Stimulated activated CD4-positive, alpha-beta T cell treated with anti-CD3 and anti-CD28 coated beads, Interleukin-12 subunit alpha, Interleukin-12 subunit beta, amount 100 ng/mL, for 24 hours (primary cell): ENCODE results near the gene RELN.
"Not testable (repeated sequence)": the region's sequence is repeated elsewhere in the genome, so short reads cannot be mapped to it uniquely, and the experiment has no call there.

Experiments used
- DNase-seq, 2 experiments: peaks; one replicate each; pipeline ENCODE4 v3.0.0-alpha.2; 2020; ENCODE audit warnings: low read depth in 2 of 2

Gene RELN

DNA sequence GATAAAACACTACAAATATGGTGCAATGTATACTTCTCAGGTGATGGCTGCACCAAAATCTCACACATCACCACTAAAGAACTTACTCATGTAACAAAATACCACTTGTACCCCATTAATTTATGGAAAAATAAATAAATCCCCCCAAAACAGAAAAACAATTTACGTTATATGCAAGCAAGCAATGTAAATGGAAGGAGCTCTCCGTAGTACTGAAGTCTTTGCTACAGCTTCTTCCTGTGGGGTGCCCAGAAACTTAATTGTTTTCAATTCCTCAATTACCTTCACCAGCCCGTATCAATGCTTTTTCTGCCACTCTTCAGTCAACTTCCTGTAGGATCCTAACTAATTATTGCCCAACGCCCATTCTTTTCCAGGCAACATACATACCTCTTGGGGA, 138.1 kb downstream of the RELN start:
- DNase-seq, result no peak

DNA sequence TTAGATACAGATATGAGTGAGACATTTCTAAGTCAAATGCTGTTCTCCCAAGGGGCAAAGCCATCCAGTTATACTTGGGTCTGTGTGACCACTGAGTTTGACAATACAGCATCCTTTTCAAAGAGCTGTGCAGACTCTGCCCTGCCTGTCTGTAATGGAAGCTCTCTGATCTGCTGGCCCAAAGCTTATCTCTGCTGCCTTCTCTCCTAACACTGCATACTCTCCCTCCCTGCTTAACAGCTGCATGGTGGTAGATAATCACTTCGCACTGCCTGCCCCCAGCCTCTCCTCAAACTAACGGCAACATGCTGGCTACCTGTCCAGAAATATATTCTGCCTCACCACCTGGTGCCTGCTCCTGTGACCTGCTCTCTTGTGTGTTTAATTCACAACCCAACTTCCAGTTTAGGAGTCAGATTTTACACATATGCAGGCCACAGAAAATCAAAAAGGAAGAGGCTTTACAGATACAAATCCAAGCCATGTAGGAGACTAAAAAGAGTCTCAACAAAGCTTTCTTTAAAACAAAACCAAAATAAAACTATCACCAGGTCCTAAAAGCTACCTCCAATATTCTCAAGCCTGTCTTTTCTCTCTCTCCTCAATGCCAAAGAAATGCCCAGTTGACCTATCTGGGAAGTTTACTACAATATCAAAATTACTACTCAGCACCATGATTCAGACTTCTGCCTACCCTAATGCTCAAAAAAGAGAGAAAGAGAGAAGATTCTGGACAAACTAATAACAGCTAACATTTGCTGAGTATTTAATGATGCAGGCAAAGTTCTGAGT, 145.6 kb downstream of the RELN start:
- no peak for DNase-seq

DNA sequence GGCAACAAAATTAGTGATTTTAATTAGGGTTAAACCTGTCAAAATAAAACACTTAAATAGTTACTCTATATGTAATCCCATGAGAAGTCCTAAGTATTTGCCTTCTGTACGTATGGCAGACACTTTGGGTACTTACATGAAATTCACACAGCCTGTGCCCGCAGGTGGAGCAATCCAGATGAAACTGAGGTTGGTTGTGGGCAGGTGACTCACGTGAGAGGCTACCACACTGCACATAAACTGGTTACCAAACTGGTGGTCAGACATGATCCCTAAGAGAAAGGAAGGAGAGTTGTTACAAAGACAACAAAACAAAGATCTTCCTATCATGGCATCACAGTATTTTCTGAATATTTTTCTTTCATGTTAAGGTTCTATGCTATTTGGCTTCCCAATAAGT, 156.1 kb downstream of the RELN start:
- no peak for DNase-seq

DNA sequence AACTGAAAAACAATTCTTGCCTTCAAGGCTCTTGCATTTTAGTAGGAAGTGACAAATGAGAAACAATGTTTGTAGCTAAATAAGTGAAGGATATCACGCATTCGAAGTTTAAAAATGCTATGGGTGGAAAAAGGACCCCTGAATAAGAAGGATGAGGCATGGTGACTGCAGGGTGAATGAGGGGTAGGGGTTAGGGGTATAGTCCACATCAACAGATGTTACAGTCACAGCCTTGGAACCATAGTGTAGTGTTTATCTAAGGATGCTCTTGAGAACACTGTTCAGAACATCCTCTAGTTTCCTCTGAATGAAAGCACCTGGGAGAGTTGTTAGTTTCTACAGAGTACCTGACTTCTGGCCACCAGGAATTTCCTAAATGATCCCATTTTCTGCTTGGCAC, 157.0 kb downstream of the RELN start:
- no peak for DNase-seq

DNA sequence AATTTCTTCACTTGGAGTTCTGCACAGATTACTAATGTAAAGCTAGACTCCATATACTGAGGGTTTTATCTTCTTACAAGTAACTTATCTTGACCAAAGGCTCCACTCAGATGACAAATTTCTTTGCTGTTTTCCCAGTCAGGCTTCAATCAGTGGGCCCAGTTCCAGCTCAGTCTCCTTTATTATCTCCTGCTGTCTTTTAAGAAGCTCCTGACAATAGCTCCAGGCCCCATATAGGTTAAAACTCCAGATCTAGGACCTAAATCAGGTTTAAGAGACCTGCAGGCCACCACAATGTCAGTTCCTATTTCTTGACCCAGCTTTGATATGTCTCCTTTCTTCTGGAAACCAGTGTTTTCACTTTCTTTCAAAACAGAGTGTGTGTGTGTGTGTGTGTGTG, 165.2 kb downstream of the RELN start:
- DNase-seq, result no peak

DNA sequence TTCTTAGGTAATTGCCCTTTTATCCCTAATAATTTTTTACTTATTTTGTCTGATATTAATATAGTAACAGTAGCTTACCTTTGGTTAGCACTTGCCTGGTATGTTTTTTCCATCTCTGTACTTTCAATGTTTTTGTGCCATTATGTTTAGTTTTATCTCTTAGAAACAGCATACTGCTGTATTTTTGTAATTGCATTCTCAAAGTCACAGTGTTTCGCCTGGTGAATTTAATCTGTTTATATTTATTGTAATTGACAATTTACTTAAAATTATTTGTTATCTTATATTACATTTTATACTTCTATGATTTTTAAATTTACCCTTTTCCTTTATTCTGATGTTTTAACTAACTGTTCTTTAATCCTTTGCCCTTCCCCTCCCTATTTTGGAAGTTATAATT, 166.4 kb downstream of the RELN start:
- DNase-seq, result no peak

DNA sequence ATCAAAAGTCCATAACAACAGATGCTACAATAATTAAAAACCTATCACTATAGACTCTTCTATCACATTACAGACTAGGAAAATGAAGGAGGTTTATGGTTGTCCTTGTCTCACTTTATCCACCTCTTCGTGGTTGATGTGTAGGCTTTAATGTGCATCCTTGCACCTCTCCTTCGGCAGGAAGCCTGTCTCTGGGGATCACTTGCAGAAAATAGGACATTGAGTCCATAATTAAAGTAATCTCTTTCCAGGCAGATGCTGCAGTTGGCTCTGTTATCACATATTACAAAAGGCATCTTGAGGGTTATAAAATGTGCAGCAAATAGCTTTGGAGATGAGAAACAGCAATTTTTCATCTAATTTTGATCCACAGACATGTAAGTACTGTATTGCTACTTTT, 168.4 kb downstream of the RELN start:
- DNase-seq, result no peak

DNA sequence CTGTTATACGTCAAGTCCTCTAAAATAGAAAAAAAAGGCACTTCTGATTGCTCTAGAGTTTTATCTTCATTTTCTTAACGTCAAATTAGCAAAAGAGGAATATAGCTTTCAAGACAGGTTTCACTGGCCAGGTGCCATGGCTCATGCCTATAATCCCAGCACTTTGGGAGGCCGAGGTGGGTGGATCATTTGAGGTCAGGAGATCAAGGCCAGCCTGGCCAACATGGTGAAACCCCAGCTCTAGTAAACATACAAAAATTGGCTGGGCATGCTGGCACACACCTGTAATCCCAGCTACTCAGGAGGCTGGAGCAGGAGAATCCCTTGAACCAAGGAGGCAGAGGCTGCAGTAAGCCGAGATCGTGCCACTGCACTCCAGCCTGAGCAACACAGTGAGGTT, 173.5 kb downstream of the RELN start:
- not testable (repeated sequence) for DNase-seq

DNA sequence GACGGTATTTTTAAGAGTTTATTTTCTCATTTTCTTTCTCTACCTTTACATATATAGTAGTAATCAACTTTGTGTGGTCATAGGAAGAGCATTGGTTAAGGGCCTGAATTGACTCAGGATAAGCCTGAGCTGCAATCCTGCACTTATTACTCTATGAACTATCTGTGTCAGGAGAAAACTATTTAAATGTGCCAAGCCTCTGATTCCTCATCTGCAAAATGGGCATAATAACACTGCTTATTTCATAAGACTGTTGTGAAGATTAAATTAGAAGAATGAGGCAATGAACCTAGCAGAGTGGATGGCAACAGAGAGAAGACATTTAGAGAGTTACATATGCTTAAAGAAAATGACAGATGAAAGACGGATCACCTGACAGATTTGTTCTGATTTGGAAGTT, 175.5 kb downstream of the RELN start:
- DNase-seq, result no peak

DNA sequence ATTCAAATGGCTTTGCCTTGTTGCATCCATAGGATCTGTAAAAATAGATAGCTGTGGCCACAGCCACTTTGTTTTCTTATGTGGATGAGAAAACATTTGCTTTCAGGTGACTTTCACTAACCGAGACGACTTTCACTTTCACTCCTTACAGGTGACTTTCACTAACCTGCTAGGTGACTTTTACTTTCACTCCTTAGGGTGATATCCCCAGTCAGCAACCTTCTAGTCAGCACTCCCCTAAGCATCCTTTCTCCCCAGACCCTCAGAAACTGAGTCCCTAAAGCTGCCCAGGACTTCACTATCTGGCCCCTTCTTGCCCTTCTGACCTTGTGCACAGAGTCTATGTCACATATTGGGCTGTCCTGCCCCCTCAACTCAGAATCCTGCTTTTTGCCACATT, 177.5 kb downstream of the RELN start:
- no peak for DNase-seq

DNA sequence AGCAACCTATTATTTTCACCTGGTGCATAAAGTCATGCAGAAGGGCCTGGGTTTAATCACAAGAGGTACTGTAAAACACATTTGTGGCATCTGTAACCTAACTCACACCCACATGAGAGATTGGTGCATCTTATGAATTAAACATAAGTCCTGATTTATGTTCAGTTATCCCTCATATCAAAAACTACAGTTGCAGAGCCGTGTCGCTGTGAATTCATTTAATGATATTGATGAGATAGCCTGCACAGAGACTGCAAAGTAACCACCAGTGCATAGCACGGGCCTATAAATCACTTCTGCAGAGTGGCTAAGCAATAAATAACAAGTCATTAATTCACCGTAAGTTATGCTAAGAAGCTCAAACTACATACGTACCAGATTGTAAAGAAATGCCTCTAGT, 178.2 kb downstream of the RELN start:
- no peak for DNase-seq

DNA sequence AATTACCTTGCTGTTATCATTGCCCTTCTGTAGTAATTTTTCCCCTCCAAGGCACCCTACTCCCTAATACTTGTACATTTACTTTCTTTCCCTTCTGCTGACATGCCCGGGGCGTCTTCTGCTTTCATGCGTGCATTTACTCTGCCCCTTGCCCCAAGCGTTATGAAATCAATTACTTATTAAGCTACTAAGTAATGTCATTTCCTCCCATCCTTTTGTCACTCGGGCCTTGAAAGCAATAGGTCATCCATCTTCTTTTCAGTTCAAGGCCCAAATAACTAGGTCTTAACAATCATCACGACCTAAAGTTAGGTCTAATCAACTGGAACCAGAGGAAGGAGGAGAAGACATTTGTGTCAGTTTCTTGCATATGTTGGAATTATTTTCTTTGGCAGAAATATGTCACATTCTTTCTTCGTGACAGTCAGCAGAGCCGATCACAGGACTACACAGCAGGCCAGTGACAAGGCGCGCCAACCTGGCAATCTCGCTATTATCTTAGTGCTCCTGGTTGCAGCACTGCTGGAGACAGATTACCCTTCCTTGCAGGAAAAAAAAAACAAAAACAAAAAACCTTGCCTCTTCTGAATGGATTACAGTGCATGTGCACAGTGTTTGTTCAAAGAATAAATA, 179.2 kb downstream of the RELN start:
- no peak for DNase-seq

DNA sequence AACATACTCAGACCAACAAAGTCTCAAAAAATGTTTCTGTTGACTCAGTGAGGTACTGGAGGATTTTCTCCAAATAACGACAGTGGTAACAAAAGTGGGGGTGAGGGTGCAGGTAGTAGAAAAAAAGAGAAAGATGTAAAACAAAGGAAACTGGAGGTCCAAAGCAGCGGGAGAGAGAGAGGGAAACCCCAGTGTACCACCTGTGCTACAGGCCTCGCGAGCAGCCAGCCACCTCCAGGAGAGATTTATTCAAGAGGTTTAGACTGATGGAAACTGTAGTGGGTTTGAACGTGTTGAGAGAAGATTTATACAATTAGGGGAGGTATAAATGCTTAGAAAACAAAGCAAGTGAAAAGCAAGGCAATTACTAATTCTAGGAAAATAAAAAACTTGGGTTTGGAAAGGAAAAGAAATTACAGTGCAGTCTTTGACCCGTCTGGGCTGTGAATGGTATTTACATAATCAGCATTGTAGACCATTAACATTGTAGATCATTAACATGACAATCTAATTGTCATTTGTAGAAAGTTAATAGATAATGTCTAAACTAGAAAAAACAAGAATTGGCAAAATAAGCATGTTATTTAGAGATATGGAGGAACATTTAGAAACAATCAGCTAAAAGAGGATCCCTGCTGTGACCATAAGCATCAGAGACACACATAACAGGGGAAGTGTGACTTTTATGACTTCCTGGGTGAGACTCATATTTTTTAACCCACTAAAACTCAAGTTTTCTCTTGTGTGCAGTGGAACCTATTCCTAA, 180.0 kb downstream of the RELN start:
- DNase-seq, result no peak

DNA sequence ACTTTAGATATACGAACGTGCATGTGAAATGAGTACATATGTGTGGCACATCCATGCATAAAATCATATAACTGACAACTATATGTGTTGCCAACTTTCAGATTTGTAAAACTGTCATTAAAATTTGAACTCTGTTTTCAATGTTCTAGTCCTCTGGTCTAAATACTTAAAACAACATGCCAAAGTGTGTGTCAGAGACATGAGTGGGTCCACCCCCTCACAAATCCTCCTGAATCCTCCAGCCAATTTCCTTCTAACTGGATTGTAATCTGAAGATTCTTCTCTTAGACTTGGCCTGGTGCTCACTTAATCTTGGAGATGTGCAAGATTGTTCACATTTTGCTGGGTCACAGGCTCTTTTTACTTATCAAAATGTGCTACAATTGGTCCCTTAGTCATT, 184.1 kb downstream of the RELN start:
- no peak for DNase-seq

DNA sequence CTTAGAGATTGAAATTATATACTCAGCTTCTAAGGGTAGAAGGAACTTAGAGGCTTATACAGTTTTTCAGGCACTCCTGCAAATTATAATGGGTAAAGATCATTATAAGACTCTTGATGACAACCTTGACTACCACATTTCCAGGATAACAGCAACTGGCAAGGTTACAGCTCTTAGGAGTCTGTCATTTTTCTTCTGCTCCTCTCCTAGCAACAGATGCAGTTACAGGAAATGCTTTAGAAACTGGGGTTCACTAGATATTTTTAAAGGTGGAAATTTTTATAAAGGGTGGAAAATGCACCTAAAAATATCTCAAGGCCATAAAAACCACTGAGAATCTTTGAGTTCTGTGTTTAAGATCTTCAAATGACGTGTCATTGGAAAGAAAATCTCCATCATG, 185.8 kb downstream of the RELN start:
- DNase-seq, result no peak

DNA sequence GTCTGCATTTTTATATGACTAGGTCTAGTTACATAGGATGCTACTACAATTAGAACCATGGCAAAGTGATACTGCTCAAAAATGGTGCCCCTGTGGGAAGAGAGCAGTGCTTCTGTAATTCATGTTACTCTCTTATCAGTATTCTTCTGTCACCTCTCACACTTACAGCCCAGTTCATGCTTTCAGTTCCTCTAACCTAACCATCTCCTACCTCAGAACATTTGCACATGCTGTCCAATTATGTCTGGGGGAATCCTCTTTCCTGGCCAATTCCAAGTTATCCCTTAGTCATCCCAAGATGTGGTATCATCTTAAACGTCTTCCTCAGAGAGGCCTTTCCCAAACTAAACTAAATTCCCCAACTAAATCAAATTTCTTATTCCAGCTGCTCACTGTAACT, 190.2 kb downstream of the RELN start:
- no peak for DNase-seq

DNA sequence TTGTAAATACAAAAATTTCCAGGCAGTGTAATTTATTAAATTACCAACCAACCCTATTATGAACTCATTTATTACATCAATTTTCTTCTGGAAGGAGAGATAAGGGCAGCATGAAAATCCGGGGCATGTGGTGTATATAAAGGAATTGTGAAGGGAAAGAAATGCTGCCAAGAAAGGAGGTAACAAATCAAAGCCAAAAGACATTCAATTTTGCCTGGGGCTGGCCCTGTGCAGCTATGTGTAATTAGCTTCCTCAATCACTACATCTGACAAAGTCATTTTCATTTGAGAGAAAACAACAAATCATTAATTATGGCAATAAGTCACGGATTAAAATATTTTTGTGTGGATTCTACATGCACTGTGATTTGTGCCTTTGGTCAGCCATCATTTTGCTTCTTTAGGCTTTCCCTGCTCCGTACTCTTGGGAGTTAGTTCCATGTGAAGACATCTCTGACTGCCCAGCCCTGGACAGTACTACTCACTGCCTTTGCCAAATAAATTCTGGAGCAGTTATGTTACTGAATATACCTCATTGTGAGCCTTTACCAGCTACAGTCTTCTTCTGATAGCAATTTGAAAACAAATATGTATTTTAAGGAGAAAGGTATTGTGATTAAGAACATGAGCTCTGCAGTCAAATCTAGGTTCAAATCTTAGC, 191.7 kb downstream of the RELN start:
- no peak for DNase-seq

DNA sequence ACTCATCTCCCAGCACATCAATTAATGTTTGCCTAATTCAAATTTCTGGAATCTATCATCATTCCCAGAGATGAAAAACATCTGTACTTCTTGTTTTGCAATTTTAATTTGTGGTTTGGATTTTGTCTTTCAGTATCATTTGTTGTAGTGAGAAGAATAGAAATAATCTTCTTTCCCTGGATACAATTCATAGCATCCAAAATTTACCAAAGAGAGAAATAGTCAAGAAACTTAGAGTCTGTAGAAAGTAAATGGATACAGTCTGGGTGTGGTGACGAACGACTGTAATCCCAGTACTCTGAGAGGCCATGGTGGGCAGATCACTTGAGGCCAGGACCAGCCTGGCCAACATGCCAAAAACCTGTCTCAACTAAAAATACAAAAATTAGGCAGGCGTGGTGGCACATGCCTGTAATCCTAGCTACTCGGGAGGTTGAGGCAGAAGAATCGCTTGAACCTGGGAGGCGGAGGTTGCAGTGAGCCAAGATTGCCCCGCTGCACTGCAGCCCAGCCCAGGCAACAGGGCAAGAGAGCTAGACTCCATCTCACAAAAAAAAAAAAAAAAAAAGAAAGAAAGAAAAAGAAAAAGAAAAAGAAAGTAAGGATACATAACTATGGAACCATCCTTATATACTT, 193.0 kb downstream of the RELN start:
- DNase-seq, result no peak

DNA sequence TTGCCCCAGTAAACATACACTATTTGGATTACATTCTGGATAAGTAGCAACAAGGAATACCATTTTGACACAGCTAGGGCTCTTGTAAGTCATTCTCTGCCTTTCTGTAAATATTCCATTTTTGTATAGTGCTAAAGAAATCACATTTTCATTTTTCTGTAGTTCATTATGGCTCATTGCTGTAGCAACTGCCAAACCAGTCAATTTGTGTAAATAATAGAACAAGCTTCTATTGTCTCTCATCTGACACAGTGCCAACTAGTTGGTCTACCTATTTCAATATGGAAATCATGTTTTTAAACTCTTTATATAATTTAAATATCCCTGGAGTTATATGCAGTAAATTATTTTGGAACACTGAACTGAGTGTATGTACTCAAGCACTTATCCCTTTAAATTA, 193.7 kb downstream of the RELN start:
- DNase-seq, result no peak

DNA sequence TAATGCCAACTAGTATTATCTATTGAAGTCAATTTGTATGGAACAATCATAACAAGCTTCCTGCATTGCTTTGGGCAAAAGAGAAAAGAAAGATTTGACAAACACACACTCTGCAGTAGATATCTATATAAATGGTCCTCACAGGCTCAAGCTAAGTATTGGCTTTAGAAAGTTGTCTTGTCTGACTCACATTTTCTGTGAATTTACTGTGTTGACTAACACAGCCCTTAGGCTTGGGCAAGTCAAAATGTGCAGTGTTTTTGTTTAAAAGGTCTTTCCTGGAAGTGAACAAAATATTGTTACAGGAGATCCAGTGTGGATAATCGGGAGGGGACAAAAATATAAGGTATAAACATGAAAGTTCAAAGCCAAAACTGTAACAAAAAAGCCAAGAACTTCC, 194.4 kb downstream of the RELN start:
- DNase-seq, result no peak

DNA sequence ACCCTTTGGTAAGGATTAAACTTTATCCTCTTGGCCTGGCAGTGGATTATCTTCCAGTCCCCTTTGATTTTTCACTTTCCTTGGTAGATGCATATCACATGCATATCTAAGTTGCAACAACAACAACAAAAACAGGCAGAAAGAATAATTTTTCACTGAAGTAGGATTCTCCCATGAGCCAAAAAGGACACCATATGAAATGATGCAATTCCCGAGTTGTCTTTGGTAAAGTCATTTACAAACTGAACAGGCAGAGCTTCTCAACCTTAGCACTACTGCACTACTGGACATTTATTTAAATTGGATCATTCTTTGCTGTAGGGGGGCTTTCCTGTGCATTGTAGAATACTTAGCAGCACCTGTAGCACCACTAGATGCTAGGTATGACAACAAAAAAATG, 195.0 kb downstream of the RELN start:
- no peak for DNase-seq

DNA sequence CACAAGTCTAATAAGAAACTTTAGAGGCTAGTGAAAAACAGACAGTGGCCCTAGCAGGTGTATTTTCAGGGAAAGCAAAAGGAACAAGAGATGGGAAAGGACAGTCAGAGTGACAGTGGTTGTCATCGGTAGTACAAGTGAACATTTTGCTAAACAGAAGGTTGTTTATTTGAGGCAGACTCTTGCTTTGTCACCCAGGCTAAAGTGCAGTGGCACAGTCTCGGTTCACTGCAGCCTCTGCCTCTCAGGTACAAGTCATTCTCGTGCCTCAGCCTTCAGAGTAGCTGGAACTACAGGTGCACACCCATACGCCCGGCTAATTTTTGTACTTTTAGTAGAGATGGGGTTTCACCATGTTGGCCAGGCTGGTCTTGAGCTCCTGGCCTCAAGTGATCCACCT, 195.8 kb downstream of the RELN start:
- no peak for DNase-seq
